IPS DF 6.9 (cell line): ENCODE results near the gene GEMIN7.
"Not testable (repeated sequence)": the region's sequence is repeated elsewhere in the genome, so short reads cannot be mapped to it uniquely, and the experiment has no call there.

Experiments used
- DNase-seq: peaks from one replicate; pipeline ENCODE4 v3.0.0-alpha.2; 2013; ENCODE audit warnings: low read depth, low spot score
- H3K27ac ChIP-seq: one replicate; pipeline ENCODE4 v1.5.1; 2013; ENCODE audit warnings: low read length, control low read depth
- H3K27me3 ChIP-seq: 2 replicates; pipeline ENCODE4 v1.6.1; 2013; ENCODE audit warnings: mild to moderate bottlenecking, low read length; ENCODE audit not compliant: control insufficient read depth, insufficient read depth
- H3K36me3 ChIP-seq: 2 replicates; pipeline ENCODE4 v1.6.1; 2013; ENCODE audit warnings: low read length; ENCODE audit not compliant: control insufficient read depth, insufficient read depth
- H3K4me1 ChIP-seq: 2 replicates; pipeline ENCODE4 v1.6.1; 2013; ENCODE audit warnings: low read length; ENCODE audit not compliant: control insufficient read depth, insufficient read depth
- H3K4me3 ChIP-seq: 2 replicates; pipeline ENCODE4 v1.5.1; 2013; ENCODE audit warnings: mild to moderate bottlenecking, low read length
- H3K9me3 ChIP-seq: 2 replicates; pipeline ENCODE4 v1.6.1; 2013; ENCODE audit warnings: low read length, inconsistent platforms; ENCODE audit not compliant: control insufficient read depth, insufficient read depth
- WGBS: extraction: QIAGEN DNeasy Blood & Tissue Kit; methylation state at CpG from one replicate; pipeline ENCODE4 v1.1.7; 2013; ENCODE audit warnings: mixed read lengths, missing lambda C conversion rate; ENCODE audit not compliant: insufficient read length, insufficient coverage; 5-methylcytosine and 5-hydroxymethylcytosine counted together

The GEMIN7 gene

DNA sequence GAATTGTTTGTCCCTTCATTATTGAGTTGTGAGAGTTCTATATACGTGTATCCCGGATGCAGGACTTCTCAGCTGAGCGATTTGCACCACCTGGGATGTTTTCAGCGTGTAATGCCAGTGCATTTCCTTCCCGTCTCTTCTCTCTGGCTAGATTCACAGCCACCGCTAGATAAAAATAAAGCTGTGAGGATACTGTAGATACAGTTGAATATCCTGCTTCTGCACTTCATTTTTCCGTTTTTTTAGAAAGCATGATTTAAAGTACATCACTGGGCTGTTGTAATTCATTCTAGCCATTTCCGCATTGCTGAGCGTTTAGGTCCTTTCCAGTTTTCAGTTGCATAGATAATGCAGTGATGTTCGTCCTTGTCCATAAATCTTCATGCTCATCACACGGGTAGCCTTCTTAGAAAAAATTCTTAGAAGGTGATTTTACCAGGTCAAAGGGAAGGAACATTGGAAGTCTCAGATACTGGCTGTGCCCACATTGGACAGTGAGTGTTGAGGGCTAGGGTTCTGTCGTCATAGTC lies 28.6 kb downstream of the GEMIN7 start:
- no peaks in the 10 kb centered on the region for H3K27me3 ChIP-seq
- H3K27ac ChIP-seq, result no peak overlapping the region
- no peaks in the 10 kb centered on the region for H3K9me3 ChIP-seq
- peaks cover 5% of the 10 kb centered on the region for H3K4me1 ChIP-seq
- no peak overlapping the region for H3K4me3 ChIP-seq
- no CpG with 5 or more reads among the region's 12 CpGs for WGBS
- H3K36me3 ChIP-seq, result no peaks in the 10 kb centered on the region
- no peak for DNase-seq

DNA sequence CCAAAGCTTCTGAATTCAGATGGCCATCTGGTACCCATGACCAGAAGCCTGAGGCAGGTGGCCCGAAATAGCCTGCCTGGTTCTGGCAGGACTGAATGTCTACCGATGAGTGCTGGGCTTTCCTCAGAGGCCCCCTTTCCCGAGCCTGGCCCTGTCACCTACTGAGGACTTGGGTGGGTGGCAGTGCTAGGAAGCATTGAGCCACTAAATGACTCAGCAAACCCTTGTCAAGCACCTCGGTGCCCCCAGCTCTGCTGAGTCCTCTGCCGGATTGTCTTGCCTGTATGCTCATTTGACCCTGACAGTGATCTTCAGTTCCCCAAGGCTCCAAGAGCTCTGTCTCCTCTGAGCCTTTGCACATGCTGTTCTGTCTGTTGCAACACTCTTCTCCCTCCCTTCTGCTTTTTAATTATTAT lies 31.8 kb downstream of the GEMIN7 start:
- no CpG with 5 or more reads among the region's 5 CpGs for WGBS
- H3K4me1 ChIP-seq, result no peaks in the 10 kb centered on the region

DNA sequence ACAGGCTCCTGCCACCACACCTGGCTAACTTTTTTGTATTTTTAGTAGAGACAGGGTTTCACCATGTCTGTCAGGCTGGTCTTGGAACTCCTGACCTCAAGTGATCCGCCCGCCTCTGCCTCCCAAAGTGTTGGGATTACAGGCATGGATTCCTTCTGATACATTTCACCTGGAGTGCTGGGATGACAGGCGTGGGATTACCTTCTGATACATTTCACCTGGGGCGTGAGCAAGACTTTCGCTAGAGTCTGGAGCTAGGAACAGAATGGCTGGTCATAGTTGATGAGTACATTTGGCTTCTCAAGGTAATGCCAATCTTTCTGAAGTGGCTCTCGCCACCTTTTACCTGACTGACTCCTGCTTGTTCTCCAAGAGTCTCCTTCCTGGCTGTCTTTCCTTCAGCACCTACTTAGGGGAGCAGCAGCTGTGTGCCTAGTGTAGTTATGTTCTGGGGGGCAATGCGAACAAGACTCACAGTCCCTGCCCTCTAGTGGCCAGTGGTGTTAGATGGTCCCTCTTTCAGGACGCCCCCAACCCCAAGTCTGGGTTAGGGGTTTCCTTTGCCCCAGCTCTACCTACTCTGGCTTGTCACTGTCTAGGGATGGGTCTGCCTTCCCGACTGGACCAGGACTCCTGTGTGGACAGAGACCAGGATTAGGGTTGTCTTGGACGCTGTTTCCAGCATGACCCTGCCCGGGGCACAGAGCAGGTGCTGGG lies 33.2 kb downstream of the GEMIN7 start:
- Histone ChIP-seq H3K4me3 (no peak overlapping the region), H3K4me1 (no peaks in the 10 kb centered on the region), H3K36me3 (no peaks in the 10 kb centered on the region), H3K9me3 (no peaks in the 10 kb centered on the region), H3K27me3 (no peaks in the 10 kb centered on the region), H3K27ac (no peak overlapping the region)
- WGBS, result no CpG with 5 or more reads among the region's 11 CpGs
- DNase-seq, result no peak

More for the DNA sequence above, 31.8 kb downstream of the GEMIN7 start:
- no peaks in the 10 kb centered on the region for H3K9me3 ChIP-seq
- no peaks in the 10 kb centered on the region for H3K36me3 ChIP-seq
- H3K27ac ChIP-seq, result no peak overlapping the region
- no peaks in the 10 kb centered on the region for H3K27me3 ChIP-seq
- H3K4me3 ChIP-seq, result no peak overlapping the region
- DNase-seq, result no peak

DNA sequence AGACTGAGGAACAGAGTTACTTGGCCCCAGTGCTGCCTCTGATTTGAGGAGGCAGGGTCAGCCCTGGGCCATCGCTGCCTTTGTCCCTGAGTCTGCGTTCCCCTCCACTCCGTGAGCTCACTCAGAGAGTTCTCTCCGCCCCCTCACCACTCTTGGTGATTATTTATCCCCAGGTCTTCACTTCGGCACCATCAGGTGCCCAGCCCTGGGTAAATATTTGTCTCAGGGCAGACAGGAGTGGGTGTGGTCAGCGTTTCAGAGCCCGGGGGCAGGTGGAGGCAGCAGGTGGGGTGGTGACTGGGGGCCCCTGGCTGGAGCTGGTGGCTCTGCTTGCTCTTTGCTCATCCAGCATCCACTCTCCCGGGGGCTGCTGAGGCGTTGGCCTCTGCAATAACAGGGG lies 34.6 kb downstream of the GEMIN7 start:
- no peak for DNase-seq
- H3K4me1 ChIP-seq, result no peaks in the 10 kb centered on the region
- H3K27ac ChIP-seq, result no peak overlapping the region
- no peaks in the 10 kb centered on the region for H3K36me3 ChIP-seq
- no peaks in the 10 kb centered on the region for H3K9me3 ChIP-seq
- no peaks in the 10 kb centered on the region for H3K27me3 ChIP-seq
- H3K4me3 ChIP-seq, result no peak overlapping the region
- no CpG with 5 or more reads among the region's 9 CpGs for whole genome bisulfite sequencing

- no CpG with 5 or more reads among the region's 4 CpGs for WGBS
- Histone ChIP-seq H3K4me3 (no peak overlapping the region), H3K9me3 (no peaks in the 10 kb centered on the region), H3K27me3 (no peaks in the 10 kb centered on the region), H3K27ac (no peak overlapping the region), H3K36me3 (no peaks in the 10 kb centered on the region), H3K4me1 (no peaks in the 10 kb centered on the region)
- DNase-seq, result no peak
Measured at GRCh38 chr19:45114116-45114515, 35.1 kb downstream of the GEMIN7 start.

- no peaks in the 10 kb centered on the region for H3K27me3 ChIP-seq
- DNase-seq, result no peak
- no CpG with 5 or more reads among the region's 21 CpGs for WGBS
- H3K9me3 ChIP-seq, result no peaks in the 10 kb centered on the region
- no peaks in the 10 kb centered on the region for H3K36me3 ChIP-seq
- no peaks in the 10 kb centered on the region for H3K4me1 ChIP-seq
- no peak overlapping the region for H3K27ac ChIP-seq
- H3K4me3 ChIP-seq, result no peak overlapping the region
Measured at GRCh38 chr19:45115809-45116615, 37.0 kb downstream of the GEMIN7 start.

GRCh38 chr19:45117167-45117594 lies 38.1 kb downstream of the GEMIN7 start:
- H3K4me3 ChIP-seq, result no peak overlapping the region
- no peaks in the 10 kb centered on the region for H3K9me3 ChIP-seq
- no peaks in the 10 kb centered on the region for H3K27me3 ChIP-seq
- H3K4me1 ChIP-seq, result no peaks in the 10 kb centered on the region
- no peak overlapping the region for H3K27ac ChIP-seq
- no CpG with 5 or more reads among the region's 16 CpGs for WGBS
- no peaks in the 10 kb centered on the region for H3K36me3 ChIP-seq
- no peak for DNase-seq

DNA sequence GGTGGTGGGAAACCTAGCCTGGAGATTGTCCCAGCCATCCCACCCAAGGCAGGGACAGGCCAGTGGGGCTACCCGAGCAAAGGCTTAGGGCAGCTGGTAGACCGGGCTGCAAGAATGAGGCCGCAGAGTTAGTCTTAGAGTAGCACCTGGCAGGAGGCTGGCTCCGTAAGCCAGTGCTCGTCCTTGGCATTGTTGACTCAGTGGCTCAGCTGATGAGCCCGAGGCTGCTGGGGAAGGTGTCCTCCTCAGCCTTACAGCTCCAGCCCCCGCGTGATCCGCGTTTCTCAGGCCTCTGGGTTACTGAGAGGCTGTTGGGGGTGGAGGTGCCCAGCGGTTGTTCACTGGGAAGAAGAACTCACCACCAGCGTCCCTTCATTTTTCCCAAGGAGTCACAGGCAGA lies 38.6 kb downstream of the GEMIN7 start:
- H3K27ac ChIP-seq, result no peak overlapping the region
- no CpG with 5 or more reads among the region's 12 CpGs for WGBS
- H3K9me3 ChIP-seq, result no peaks in the 10 kb centered on the region
- no peaks in the 10 kb centered on the region; the same call in 1 of the 2 replicates for H3K4me1 ChIP-seq
- no peak overlapping the region for H3K4me3 ChIP-seq
- H3K36me3 ChIP-seq, result no peaks in the 10 kb centered on the region
- no peaks in the 10 kb centered on the region for H3K27me3 ChIP-seq
- DNase-seq, result no peak

- no peaks in the 10 kb centered on the region for H3K27me3 ChIP-seq
- no peak for DNase-seq
- H3K9me3 ChIP-seq, result no peaks in the 10 kb centered on the region
- H3K4me1 ChIP-seq, result no peaks in the 10 kb centered on the region; the same call in 1 of the 2 replicates
- no peaks in the 10 kb centered on the region for H3K36me3 ChIP-seq
- WGBS, result no CpG with 5 or more reads among the region's 5 CpGs
- no peak overlapping the region for H3K4me3 ChIP-seq
- H3K27ac ChIP-seq, result no peak overlapping the region
Measured at GRCh38 chr19:45118106-45118505, 39.0 kb downstream of the GEMIN7 start.

DNA sequence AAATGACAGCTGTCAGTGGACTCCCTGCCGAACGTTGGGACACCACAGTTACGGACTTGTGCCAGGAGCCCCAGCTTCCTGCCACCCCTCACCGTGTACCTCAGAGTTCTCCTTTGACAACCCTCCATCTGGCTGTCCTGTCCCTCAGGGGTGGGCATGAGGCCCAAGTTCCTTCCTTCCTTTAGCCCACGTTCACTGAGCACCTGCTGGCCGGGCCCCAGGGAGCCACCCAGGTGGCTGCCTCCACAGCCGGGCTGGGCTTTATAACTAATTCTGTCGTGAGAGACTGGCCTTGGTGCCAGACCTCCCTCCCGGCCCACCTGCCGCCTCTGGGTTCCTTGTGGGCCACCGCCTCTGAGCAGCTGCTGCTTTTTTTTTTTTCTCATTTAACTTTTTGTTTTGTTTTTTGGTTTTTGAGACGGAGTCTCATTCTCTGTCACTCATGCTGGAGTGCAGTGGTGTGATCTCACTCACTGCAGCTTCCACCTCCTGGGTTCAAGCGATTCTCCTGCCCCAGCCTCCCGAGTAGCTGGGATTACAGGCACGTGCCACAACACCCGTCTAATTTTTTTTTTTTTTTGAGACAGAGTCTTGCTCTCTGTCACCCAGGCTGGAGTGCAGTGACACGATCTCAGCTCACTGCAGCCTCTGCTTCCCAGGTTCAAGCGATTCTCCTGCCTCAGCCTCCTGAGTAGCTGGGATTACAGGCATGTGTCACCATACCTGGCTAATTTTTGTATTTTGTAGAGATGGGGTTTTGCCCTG lies 39.7 kb downstream of the GEMIN7 start:
- DNase-seq, H3K4me3 ChIP-seq, H3K36me3 ChIP-seq, H3K9me3 ChIP-seq, H3K27ac ChIP-seq, H3K27me3 ChIP-seq, H3K4me1 ChIP-seq: not testable (repeated sequence)
- WGBS, result no CpG with 5 or more reads among the region's 18 CpGs
